ENCODE data around the gene NDUFAF8.

GRCh38 chr17:81278831-81279230 is 39.7 kb downstream of the NDUFAF8 start:
- TF ChIP-seq EZH2 (IDR thresholded peaks at IDR 0.05; ENCODE audit: insufficient read depth, poor library complexity, severe bottlenecking) (no peak), EZH2phosphoT487 (IDR thresholded peaks at IDR 0.05; ENCODE audit: insufficient read depth, low read depth) (no peak)
